HepG2 (cell line): ENCODE data around the gene AP1AR. TPM values are rescaled to one million over a fixed set of nuclear protein-coding genes. Genes with fewer than 3 reads are reported as not detected.
A peak's percentile ranks its signal among the peaks of the same experiment; 100 is the strongest.

Source experiments
- ATF5 ChIP-seq: sonication (generic); formaldehyde crosslinking; IDR thresholded peaks from 2 replicates; pipeline ENCODE4 v1.4.0; 2020; ENCODE audit warnings: mild to moderate bottlenecking, low read depth, missing genetic modification reagents
- CREBL2 ChIP-seq: sonication (generic); formaldehyde crosslinking; IDR thresholded peaks from 2 replicates; pipeline ENCODE4 v1.8.1; 2023; ENCODE audit warnings: missing genetic modification reagents, mild to moderate bottlenecking, borderline replicate concordance
- GFI1 ChIP-seq: sonication (generic); formaldehyde crosslinking; IDR thresholded peaks from 2 replicates; pipeline ENCODE4 v1.5.0; 2020; ENCODE audit warnings: missing genetic modification reagents, mild to moderate bottlenecking, borderline replicate concordance
- HOXD1 ChIP-seq: sonication (generic); formaldehyde crosslinking; IDR thresholded peaks from 2 replicates; pipeline ENCODE4 v1.5.0; 2020; ENCODE audit warnings: missing genetic modification reagents
- ISX ChIP-seq: sonication (generic); formaldehyde crosslinking; conservative IDR thresholded peaks from 2 replicates; pipeline ENCODE4 v1.5.0; 2020; ENCODE audit warnings: missing genetic modification reagents
- JUND ChIP-seq: sonication (generic); formaldehyde crosslinking; IDR thresholded peaks from 2 replicates; pipeline ENCODE4 v1.8.0; 2022; ENCODE audit warnings: mild to moderate bottlenecking, missing genetic modification reagents
- KAT7 ChIP-seq: IDR thresholded peaks from 2 replicates; pipeline ENCODE4 v1.6.1; 2018; ENCODE audit warnings: borderline replicate concordance, missing compliant biosample characterization
- MAFG ChIP-seq: sonication (generic); formaldehyde crosslinking; IDR thresholded peaks from 2 replicates; pipeline ENCODE4 v1.5.1; 2020; ENCODE audit warnings: mild to moderate bottlenecking, missing genetic modification reagents
- MXD4 ChIP-seq: IDR thresholded peaks from 2 replicates; pipeline ENCODE4 v1.6.1; 2016; ENCODE audit warnings: mild to moderate bottlenecking, missing biosample characterization, missing genetic modification reagents
- MYNN ChIP-seq: sonication (generic); formaldehyde crosslinking; IDR thresholded peaks from 2 replicates; pipeline ENCODE4 v1.4.0; 2020; ENCODE audit warnings: mild to moderate bottlenecking, low read depth, missing genetic modification reagents
- NFIC ChIP-seq: IDR thresholded peaks from 2 replicates; pipeline ENCODE4 v1.6.1; 2012; ENCODE audit warnings: mild to moderate bottlenecking, low read length, inconsistent platforms
- SMARCC2 ChIP-seq: fragments of 450-650 bp; IDR thresholded peaks from 2 replicates; pipeline ENCODE4 v1.6.1; 2017; ENCODE audit warnings: antibody characterized with exemption, mild to moderate bottlenecking
- U2AF1 ChIP-seq: fragments of 200-400 bp; formaldehyde crosslinking; optimal IDR thresholded peaks from 2 replicates; pipeline ENCODE3; 2017; ENCODE audit warnings: mild to moderate bottlenecking, low read depth, low read length
- UBTF ChIP-seq: sonication (generic); formaldehyde crosslinking; IDR thresholded peaks from 2 replicates; pipeline ENCODE4 v1.4.0; 2020; ENCODE audit warnings: mild to moderate bottlenecking, missing genetic modification reagents
- ZNF549 ChIP-seq: sonication (generic); formaldehyde crosslinking; IDR thresholded peaks from 2 replicates; pipeline ENCODE4 v1.5.0; 2020; ENCODE audit warnings: missing genetic modification reagents
- ZNF777 ChIP-seq: sonication (generic); formaldehyde crosslinking; IDR thresholded peaks from 2 replicates; pipeline ENCODE4 v1.4.0; 2020; ENCODE audit warnings: missing genetic modification reagents
- ZSCAN5A ChIP-seq: sonication (generic); formaldehyde crosslinking; IDR thresholded peaks from 2 replicates; pipeline ENCODE4 v1.8.0; 2022; ENCODE audit warnings: mild to moderate bottlenecking, missing genetic modification reagents, borderline replicate concordance
- polyA plus RNA-seq, 8 experiments: library from polyadenylated mRNA; depleted of rRNA in 3 of 8; stranded (reverse) in 7 of 8; unstranded in 1 of 8; fragments of >200 nt; fragmentation: Illumina TruSeq in 4 of 8; extraction: Trizol in 4 of 8; gene quantifications; 2 replicates each; pipeline versions ENCODE4 v1.2.1 to v1.2.3, GENCODE V29; 2011 to 2016; ENCODE audit warnings: low read depth in 4 of 8, missing spikeins in 1 of 8, mixed read lengths in 1 of 8; ENCODE audit not compliant: insufficient read depth in 1 of 8
- total RNA-seq, 5 experiments: library from RNA; depleted of rRNA; stranded (reverse); fragments of >200 nt; fragmentation: Illumina TruSeq; extraction: Trizol; gene quantifications; 2 replicates each; pipeline ENCODE4 v1.2.3, GENCODE V29; 2016; ENCODE audit warnings: low read depth in 1 of 5
- TF ChIP-seq, protein P1 (sequence below): sonication (generic); formaldehyde crosslinking; IDR thresholded peaks from 2 replicates; pipeline ENCODE4 v1.4.0; 2020; ENCODE audit warnings: missing genetic modification reagents
- TF ChIP-seq, protein P2 (sequence below): sonication (generic); formaldehyde crosslinking; IDR thresholded peaks from 2 replicates; pipeline ENCODE4 v1.5.1; 2020; ENCODE audit warnings: mild to moderate bottlenecking, missing genetic modification reagents, borderline replicate concordance

Gene AP1AR
- total and polyA plus RNA-seq, 2 of the 13 experiments (the other 11 are each of a cell fraction or from before 2014, with no cell fraction given): 24.9 to 39.9 TPM

DNA sequence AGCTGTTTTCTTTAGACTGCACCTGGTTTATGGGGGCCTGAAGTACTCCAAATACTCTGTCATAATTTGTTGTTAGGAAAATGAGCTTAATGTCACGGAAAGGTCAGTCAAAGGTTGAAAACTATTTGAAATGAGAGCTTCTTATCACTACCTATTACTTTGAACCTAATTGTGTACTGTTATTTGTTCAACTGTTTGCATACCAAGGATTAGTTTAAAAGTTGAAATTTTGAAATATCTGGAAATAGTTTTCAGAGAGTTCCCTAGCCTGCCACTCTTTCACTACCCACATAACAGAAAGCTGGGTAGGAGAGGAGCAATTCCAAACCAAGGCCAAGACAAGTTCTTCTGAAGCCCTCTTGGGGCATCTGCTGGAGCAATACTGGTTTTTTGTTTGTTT, 28.0 kb upstream of the AP1AR start (continued):
- TF ChIP-seq UBTF (CRISPR knock-in tag) (no peak), HOXD1 (CRISPR knock-in tag) (0 out of 2 replicates have a peak, but pooled peaks have one; percentile 41), NFIC (peak; percentile 73; the same call in 1 of the 2 replicates), ZSCAN5A (CRISPR knock-in tag) (no peak), MXD4 (CRISPR knock-in tag) (no peak), CREBL2 (CRISPR knock-in tag) (no peak), ATF5 (CRISPR knock-in tag) (no peak), ISX (CRISPR knock-in tag) (no peak), GFI1 (CRISPR knock-in tag) (peak; percentile 97), ZNF549 (no peak), KAT7 (CRISPR knock-in tag) (no peak), SMARCC2 (no peak), MAFG (CRISPR knock-in tag) (no peak), JUND (no peak), ZNF777 (CRISPR knock-in tag) (no peak), U2AF1 (no peak), MYNN (no peak)
- TF ChIP-seq, protein P1, sequence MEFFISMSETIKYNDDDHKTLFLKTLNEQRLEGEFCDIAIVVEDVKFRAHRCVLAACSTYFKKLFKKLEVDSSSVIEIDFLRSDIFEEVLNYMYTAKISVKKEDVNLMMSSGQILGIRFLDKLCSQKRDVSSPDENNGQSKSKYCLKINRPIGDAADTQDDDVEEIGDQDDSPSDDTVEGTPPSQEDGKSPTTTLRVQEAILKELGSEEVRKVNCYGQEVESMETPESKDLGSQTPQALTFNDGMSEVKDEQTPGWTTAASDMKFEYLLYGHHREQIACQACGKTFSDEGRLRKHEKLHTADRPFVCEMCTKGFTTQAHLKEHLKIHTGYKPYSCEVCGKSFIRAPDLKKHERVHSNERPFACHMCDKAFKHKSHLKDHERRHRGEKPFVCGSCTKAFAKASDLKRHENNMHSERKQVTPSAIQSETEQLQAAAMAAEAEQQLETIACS (CRISPR knock-in tag): no peak
- TF ChIP-seq, protein P2, sequence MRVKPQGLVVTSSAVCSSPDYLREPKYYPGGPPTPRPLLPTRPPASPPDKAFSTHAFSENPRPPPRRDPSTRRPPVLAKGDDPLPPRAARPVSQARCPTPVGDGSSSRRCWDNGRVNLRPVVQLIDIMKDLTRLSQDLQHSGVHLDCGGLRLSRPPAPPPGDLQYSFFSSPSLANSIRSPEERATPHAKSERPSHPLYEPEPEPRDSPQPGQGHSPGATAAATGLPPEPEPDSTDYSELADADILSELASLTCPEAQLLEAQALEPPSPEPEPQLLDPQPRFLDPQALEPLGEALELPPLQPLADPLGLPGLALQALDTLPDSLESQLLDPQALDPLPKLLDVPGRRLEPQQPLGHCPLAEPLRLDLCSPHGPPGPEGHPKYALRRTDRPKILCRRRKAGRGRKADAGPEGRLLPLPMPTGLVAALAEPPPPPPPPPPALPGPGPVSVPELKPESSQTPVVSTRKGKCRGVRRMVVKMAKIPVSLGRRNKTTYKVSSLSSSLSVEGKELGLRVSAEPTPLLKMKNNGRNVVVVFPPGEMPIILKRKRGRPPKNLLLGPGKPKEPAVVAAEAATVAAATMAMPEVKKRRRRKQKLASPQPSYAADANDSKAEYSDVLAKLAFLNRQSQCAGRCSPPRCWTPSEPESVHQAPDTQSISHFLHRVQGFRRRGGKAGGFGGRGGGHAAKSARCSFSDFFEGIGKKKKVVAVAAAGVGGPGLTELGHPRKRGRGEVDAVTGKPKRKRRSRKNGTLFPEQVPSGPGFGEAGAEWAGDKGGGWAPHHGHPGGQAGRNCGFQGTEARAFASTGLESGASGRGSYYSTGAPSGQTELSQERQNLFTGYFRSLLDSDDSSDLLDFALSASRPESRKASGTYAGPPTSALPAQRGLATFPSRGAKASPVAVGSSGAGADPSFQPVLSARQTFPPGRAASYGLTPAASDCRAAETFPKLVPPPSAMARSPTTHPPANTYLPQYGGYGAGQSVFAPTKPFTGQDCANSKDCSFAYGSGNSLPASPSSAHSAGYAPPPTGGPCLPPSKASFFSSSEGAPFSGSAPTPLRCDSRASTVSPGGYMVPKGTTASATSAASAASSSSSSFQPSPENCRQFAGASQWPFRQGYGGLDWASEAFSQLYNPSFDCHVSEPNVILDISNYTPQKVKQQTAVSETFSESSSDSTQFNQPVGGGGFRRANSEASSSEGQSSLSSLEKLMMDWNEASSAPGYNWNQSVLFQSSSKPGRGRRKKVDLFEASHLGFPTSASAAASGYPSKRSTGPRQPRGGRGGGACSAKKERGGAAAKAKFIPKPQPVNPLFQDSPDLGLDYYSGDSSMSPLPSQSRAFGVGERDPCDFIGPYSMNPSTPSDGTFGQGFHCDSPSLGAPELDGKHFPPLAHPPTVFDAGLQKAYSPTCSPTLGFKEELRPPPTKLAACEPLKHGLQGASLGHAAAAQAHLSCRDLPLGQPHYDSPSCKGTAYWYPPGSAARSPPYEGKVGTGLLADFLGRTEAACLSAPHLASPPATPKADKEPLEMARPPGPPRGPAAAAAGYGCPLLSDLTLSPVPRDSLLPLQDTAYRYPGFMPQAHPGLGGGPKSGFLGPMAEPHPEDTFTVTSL (CRISPR knock-in tag): peak; percentile 26; the same call in 1 of the 2 replicates
